ENCODE measurements around the gene AFF3. TPM values are rescaled to one million over a fixed set of nuclear protein-coding genes. Genes with fewer than 3 reads are reported as not detected.

The AFF3 gene
- total RNA-seq, 2 donors from 2014 or later: 10.8 to 16.2 TPM

DNA sequence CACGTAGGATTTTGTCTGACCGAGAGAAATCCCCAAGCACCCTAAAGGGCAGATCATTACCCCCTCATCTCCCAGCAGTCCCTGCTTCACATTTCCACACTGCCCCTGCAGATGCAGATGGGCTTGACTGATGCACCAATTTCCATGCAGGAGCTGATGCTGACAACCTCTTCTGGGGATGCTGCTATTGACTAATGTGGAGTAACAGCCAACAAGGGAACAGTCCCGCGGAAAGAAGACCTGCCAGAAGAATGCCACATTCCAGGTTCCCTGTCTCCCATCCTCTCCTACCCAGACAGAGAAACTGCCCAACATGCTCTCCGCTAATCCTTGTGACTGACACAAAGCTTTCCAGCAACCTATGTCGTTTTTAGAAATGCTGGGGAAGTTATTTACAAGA lies 91.7 kb downstream of the AFF3 start:
- TF ChIP-seq, protein P1, sequence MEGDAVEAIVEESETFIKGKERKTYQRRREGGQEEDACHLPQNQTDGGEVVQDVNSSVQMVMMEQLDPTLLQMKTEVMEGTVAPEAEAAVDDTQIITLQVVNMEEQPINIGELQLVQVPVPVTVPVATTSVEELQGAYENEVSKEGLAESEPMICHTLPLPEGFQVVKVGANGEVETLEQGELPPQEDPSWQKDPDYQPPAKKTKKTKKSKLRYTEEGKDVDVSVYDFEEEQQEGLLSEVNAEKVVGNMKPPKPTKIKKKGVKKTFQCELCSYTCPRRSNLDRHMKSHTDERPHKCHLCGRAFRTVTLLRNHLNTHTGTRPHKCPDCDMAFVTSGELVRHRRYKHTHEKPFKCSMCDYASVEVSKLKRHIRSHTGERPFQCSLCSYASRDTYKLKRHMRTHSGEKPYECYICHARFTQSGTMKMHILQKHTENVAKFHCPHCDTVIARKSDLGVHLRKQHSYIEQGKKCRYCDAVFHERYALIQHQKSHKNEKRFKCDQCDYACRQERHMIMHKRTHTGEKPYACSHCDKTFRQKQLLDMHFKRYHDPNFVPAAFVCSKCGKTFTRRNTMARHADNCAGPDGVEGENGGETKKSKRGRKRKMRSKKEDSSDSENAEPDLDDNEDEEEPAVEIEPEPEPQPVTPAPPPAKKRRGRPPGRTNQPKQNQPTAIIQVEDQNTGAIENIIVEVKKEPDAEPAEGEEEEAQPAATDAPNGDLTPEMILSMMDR (IDR thresholded peaks at IDR 0.05): no peak
- Histone ChIP-seq H3K4me3 (no peak overlapping the region), H3K9me3 (no peaks in the 10 kb centered on the region), H3K27ac (no peak overlapping the region), H3K27me3 (no peaks in the 10 kb centered on the region), H3K4me1 (peaks cover 0 to 11% of the 10 kb centered on the region in 2 donors), H3K36me3 (no peaks in the 10 kb centered on the region)
- no peak for DNase-seq (ENCODE audit: low spot score)

DNA sequence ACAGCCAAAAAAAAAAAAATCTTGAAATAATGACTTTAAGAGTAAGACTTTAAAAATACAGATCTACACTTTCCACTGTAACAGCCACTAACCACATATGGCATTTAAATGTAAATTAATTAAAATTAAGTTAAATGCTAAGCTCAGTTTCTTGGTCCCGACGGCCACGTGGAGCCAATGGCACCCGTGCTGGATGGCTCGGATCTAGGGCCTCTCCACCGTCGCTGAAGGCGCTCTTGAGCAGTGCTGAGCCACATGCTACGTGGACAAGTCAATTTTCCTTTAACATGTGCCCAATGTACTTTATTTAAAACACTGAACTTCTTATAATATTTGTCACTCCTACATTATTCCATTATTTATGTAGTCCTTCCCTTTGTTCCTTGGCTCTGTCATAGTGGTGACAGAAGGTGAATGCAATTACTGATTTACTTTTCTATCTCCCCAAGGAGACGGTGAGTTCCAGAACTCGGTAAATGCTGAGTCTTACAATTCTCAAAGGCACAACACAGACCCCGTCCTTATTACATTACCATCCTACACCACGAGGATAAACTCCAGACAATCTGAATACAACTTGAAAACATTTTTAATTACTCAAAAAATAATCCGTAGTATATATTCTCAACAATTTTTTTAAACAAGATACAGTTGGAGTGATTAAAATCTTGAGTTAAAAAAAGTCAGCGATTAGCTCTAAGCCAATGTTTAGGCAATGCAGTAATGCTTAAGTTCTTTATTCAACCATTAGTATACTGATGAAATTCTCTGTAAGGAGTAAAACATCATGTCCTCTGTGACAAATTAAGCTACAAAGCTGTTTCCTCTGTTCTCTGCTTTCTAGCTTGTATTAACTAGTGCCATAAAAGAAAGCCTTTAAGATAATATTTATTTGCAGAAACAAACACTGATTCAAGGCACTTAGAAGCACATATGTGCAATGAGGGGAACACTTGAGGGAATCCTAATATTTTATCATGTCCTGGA lies 95.1 kb downstream of the AFF3 start:
- TF ChIP-seq, protein P1 (IDR thresholded peaks at IDR 0.05): no peak
- no peaks in the 10 kb centered on the region for H3K27me3 ChIP-seq
- no peak for DNase-seq (ENCODE audit: low spot score)
- H3K4me1 ChIP-seq: peaks cover 0 to 7% of the 10 kb centered on the region in 2 donors
- H3K36me3 ChIP-seq: no peaks in the 10 kb centered on the region
- no peak overlapping the region for H3K27ac ChIP-seq
- no peak overlapping the region for H3K4me3 ChIP-seq
- no peaks in the 10 kb centered on the region for H3K9me3 ChIP-seq

DNA sequence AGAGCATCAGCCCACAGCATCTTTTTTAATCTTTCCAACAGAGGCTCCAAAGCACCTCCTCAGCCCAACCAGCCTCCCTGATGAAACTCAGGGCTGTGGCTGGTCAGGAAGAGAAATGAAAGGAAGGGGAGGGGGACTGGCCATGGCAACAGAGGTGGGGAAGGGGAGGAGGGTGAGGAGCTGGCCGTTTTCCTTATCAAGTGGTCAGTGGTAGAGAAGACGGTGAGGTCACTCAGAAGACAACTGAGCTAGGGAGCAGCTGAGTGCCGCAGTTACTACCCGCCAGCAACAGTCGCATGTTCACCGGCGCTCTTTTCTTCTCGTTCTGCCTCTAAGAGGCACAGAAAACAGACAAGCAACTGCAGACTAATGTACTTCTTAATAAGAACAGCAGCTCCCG lies 97.4 kb downstream of the AFF3 start:
- H3K9me3 ChIP-seq: no peaks in the 10 kb centered on the region
- peaks cover 0 to 7% of the 10 kb centered on the region in 2 donors for H3K4me1 ChIP-seq
- no peak for DNase-seq (ENCODE audit: low spot score)
- H3K27ac ChIP-seq: no peak overlapping the region
- no peaks in the 10 kb centered on the region for H3K36me3 ChIP-seq
- no peak overlapping the region for H3K4me3 ChIP-seq
- TF ChIP-seq, protein P1 (IDR thresholded peaks at IDR 0.05): no peak
- no peaks in the 10 kb centered on the region for H3K27me3 ChIP-seq

DNA sequence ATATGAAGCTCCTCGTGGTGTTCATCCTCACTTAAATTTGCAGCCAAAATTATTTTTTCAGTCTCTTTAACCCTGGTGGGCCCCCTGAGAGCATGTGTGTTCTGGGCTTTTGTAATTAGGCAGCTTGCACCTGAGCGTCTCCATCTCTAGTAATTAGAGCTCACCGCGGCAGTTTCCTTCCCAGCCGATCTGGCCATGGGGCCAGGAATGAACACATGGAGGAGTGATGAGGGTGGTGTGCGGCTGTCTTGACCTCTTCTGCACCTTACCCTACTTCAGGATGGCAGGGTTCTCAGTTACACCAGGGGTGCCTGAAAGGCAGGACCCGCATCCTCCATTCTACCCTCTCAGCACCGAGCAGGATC lies 98.5 kb downstream of the AFF3 start:
- Histone ChIP-seq H3K4me3 (no peak overlapping the region), H3K9me3 (no peaks in the 10 kb centered on the region), H3K27ac (no peak overlapping the region), H3K27me3 (no peaks in the 10 kb centered on the region), H3K36me3 (no peaks in the 10 kb centered on the region), H3K4me1 (peaks cover 0 to 7% of the 10 kb centered on the region in 2 donors)
- DNase-seq (ENCODE audit: low spot score): no peak
- TF ChIP-seq, protein P1 (IDR thresholded peaks at IDR 0.05): no peak

DNA sequence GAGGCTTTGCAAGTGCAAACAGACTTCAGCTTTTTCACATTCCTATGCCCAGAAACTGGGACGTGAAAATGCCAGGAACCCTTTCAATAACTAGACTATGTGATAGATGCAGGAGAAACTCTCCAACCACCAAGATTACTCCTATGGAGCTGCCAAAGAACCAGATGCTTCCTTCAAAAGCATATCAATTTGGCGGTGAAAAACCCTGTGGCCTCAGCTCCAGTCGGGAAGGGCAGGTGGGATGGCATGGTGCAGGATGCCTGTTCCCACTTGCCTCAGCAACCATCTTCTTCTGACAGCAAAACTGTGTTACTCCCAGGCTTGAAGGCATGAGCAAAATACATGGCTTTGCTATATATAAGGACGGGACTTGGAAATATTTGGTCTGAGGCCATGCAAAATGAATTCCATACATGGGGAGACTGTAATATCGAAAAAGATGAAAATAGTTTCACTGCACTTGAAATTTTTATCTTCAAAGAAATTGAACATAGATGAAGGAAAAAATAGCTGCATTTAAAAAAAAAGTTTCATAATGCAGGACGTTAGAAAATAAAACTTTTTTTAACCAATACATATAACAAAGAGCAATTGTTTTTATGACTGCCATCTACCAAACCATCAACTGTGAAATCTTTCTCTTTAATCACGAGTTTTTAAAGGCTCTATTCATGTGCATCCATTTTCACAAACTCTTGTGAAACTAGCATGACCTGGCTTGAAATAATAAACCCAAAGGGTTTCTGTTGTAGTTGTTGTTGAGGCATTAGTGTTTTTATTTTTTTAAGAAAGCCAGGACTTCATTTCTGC lies 99.1 kb downstream of the AFF3 start:
- no peaks in the 10 kb centered on the region for H3K36me3 ChIP-seq
- no peaks in the 10 kb centered on the region for H3K27me3 ChIP-seq
- no peak overlapping the region for H3K27ac ChIP-seq
- H3K4me1 ChIP-seq: peaks cover 0 to 7% of the 10 kb centered on the region in 2 donors
- TF ChIP-seq, protein P1 (IDR thresholded peaks at IDR 0.05): no peak
- H3K9me3 ChIP-seq: no peaks in the 10 kb centered on the region
- H3K4me3 ChIP-seq: no peak overlapping the region
- no peak for DNase-seq (ENCODE audit: low spot score)
